Measurements from ENCODE around the gene ENTPD1. TPM values are rescaled to one million over a fixed set of nuclear protein-coding genes. Genes with fewer than 3 reads are reported as not detected.
A peak's percentile ranks its signal among the peaks of the same experiment; 100 is the strongest.
"Not testable (repeated sequence)": the region's sequence is repeated elsewhere in the genome, so short reads cannot be mapped to it uniquely, and the experiment has no call there.

ENTPD1 gene
- total RNA-seq, 1 donor = 7.6 TPM

- Histone ChIP-seq H3K27ac (ENCODE audit: low read depth, low read length) (peak within 1 kb of the TSS; percentile 34), H2AFZ (ENCODE audit: low read length) (peak within 1 kb of the TSS; percentile 95), H3K36me3 (ENCODE audit: insufficient read depth, low read length) (no peaks in the 10 kb centered on the region), H3K4me1 (ENCODE audit: insufficient read depth, low read length) (peaks cover 4% of the 10 kb centered on the region), H4K20me1 (ENCODE audit: insufficient read depth, low read length) (no peaks in the 10 kb centered on the region), H3K79me2 (ENCODE audit: insufficient read depth, low read length) (peaks cover 4% of the 10 kb centered on the region), H3K4me2 (ENCODE audit: insufficient read depth, low read length) (peak within 1 kb of the TSS; percentile 84), H3K9me3 (ENCODE audit: low read depth, low read length) (no peaks in the 10 kb centered on the region), H3K27me3 (ENCODE audit: insufficient read depth, low read length) (no peaks in the 10 kb centered on the region), H3K4me3 (ENCODE audit: insufficient read depth, low read length) (peak within 1 kb of the TSS; percentile 83)
- DNase-seq (ENCODE audit: insufficient read length, low spot score, missing footprints) = peak; percentile 97
- TF ChIP-seq, protein P1, sequence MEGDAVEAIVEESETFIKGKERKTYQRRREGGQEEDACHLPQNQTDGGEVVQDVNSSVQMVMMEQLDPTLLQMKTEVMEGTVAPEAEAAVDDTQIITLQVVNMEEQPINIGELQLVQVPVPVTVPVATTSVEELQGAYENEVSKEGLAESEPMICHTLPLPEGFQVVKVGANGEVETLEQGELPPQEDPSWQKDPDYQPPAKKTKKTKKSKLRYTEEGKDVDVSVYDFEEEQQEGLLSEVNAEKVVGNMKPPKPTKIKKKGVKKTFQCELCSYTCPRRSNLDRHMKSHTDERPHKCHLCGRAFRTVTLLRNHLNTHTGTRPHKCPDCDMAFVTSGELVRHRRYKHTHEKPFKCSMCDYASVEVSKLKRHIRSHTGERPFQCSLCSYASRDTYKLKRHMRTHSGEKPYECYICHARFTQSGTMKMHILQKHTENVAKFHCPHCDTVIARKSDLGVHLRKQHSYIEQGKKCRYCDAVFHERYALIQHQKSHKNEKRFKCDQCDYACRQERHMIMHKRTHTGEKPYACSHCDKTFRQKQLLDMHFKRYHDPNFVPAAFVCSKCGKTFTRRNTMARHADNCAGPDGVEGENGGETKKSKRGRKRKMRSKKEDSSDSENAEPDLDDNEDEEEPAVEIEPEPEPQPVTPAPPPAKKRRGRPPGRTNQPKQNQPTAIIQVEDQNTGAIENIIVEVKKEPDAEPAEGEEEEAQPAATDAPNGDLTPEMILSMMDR (IDR thresholded peaks at IDR 0.05; ENCODE audit: extremely low read depth, low read depth, low read length) = no peak
These were observed 151.7 kb downstream of the ENTPD1 start, which contains the start of gene CC2D2B for GRCh38 chr10:95907456-95908253. TSS of gene CC2D2B (plus strand) at chr10:95907975. CDS start at chr10:95911324, 3,349 bp downstream.

DNA sequence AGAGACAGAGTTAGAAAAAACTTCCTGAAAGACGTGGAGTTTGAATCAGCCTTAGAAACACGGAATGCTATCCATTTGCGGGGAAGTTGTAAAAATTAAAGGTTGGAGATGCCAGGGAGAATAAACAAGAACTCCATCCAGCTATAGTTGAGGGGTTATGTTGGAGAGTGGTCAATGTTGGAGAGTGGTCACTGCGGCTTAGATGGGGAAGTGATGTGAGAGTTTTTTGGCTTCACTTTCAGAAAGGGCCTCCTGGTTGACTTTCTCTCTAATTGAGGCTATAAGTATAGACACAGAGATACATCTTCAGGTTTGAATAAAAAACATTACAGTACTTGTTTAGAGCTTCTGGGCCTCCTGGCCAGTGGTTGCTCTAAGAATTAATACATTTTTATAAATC is 152.5 kb downstream of the ENTPD1 start:
- Histone ChIP-seq H3K27ac (ENCODE audit: low read depth, low read length) (no peak overlapping the region), H3K4me2 (ENCODE audit: insufficient read depth, low read length) (peak overlapping the region; percentile 84), H3K4me3 (ENCODE audit: insufficient read depth, low read length) (peak overlapping the region; percentile 83), H3K4me1 (ENCODE audit: insufficient read depth, low read length) (peaks cover 4% of the 10 kb centered on the region), H3K9me3 (ENCODE audit: low read depth, low read length) (no peaks in the 10 kb centered on the region), H3K79me2 (ENCODE audit: insufficient read depth, low read length) (peaks cover 4% of the 10 kb centered on the region), H3K36me3 (ENCODE audit: insufficient read depth, low read length) (no peaks in the 10 kb centered on the region), H4K20me1 (ENCODE audit: insufficient read depth, low read length) (no peaks in the 10 kb centered on the region), H2AFZ (ENCODE audit: low read length) (peak overlapping the region; percentile 95), H3K27me3 (ENCODE audit: insufficient read depth, low read length) (no peaks in the 10 kb centered on the region)
- TF ChIP-seq, protein P1 (IDR thresholded peaks at IDR 0.05; ENCODE audit: extremely low read depth, low read depth, low read length) = no peak
- DNase-seq (ENCODE audit: insufficient read length, low spot score, missing footprints) = no peak

GRCh38 chr10:95909561-95909960 is 153.6 kb downstream of the ENTPD1 start:
- TF ChIP-seq, protein P1 (IDR thresholded peaks at IDR 0.05; ENCODE audit: extremely low read depth, low read depth, low read length) = no peak
- no peak overlapping the region for H3K27ac ChIP-seq (ENCODE audit: low read depth, low read length)
- H3K36me3 ChIP-seq (ENCODE audit: insufficient read depth, low read length) = no peaks in the 10 kb centered on the region
- peaks cover 4% of the 10 kb centered on the region for H3K79me2 ChIP-seq (ENCODE audit: insufficient read depth, low read length)
- no peaks in the 10 kb centered on the region for H3K27me3 ChIP-seq (ENCODE audit: insufficient read depth, low read length)
- peaks cover 4% of the 10 kb centered on the region for H3K4me1 ChIP-seq (ENCODE audit: insufficient read depth, low read length)
- no peaks in the 10 kb centered on the region for H3K9me3 ChIP-seq (ENCODE audit: low read depth, low read length)
- H3K4me3 ChIP-seq (ENCODE audit: insufficient read depth, low read length) = no peak overlapping the region
- no peak overlapping the region for H3K4me2 ChIP-seq (ENCODE audit: insufficient read depth, low read length)
- no peak overlapping the region for H2AFZ ChIP-seq (ENCODE audit: low read length)
- DNase-seq (ENCODE audit: insufficient read length, low spot score, missing footprints) = no peak
- no peaks in the 10 kb centered on the region for H4K20me1 ChIP-seq (ENCODE audit: insufficient read depth, low read length)

- H3K4me2 ChIP-seq (ENCODE audit: insufficient read depth, low read length) = not testable (repeated sequence)
These were observed 160.1 kb downstream of the ENTPD1 start for GRCh38 chr10:95916039-95916438.

More at GRCh38 chr10:95916039-95916438, 160.1 kb downstream of the ENTPD1 start:
- not testable (repeated sequence) for H4K20me1 ChIP-seq (ENCODE audit: insufficient read depth, low read length); DNase-seq (ENCODE audit: insufficient read length, low spot score, missing footprints); H3K27me3 ChIP-seq (ENCODE audit: insufficient read depth, low read length); H3K36me3 ChIP-seq (ENCODE audit: insufficient read depth, low read length); H3K4me3 ChIP-seq (ENCODE audit: insufficient read depth, low read length); H3K79me2 ChIP-seq (ENCODE audit: insufficient read depth, low read length); H2AFZ ChIP-seq (ENCODE audit: low read length); H3K4me1 ChIP-seq (ENCODE audit: insufficient read depth, low read length); H3K27ac ChIP-seq (ENCODE audit: low read depth, low read length); H3K9me3 ChIP-seq (ENCODE audit: low read depth, low read length)

Other genes with a start within 250 kb of the ENTPD1 start
- 0.29 and 0.72 TPM in 2 replicates for gene SORBS1, start 194.8 kb upstream of the ENTPD1 start, total RNA-seq
- 93.1 and 98.4 TPM in 2 replicates for gene ALDH18A1, start 99.5 kb upstream of the ENTPD1 start, total RNA-seq
- gene TCTN3, start 62.2 kb upstream of the ENTPD1 start, total RNA-seq = 34.4 and 44.2 TPM in 2 replicates
- 0.36 and 0.88 TPM in 2 replicates for gene CC2D2B, start 151.8 kb downstream of the ENTPD1 start, total RNA-seq